Kasumi-1 (cell line): ENCODE measurements around the gene TMEM242.

Source experiments
- DNase-seq, 2 experiments: peaks; one replicate each; lab custom pipeline; 2025; lab: John Stamatoyannopoulos, UW

Gene TMEM242

GRCh38 chr6:157270308-157270707 lies 53.0 kb downstream of the TMEM242 start:
- DNase-seq: no peak

- DNase-seq: no peak
Observed at GRCh38 chr6:157269261-157269794, 54.0 kb downstream of the TMEM242 start.

DNA sequence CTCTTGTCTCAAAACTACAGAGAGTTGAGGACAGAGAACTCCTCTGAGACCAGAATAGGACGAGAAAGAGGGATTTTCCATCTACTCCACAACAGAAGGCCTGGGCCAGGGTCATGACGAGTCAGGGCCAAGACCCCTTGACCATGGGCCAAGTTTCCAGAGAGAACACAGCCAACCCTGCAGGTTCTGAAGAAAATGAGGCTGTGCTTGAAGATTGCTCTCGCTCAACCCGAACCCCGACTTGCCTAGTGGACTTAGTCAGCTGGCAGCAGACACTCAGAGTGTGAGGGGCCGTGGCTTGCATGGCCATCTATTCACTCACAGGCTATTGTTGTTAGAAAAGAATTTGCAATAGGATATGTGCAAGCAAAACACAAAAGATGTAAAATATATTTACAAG lies 54.5 kb downstream of the TMEM242 start:
- no peak for DNase-seq

GRCh38 chr6:157268396-157268795 lies 54.9 kb downstream of the TMEM242 start:
- no peak for DNase-seq

- DNase-seq: no peak
Observed at GRCh38 chr6:157267654-157268053, 55.7 kb downstream of the TMEM242 start.

- no peak for DNase-seq
Observed at GRCh38 chr6:157267109-157267611, 56.2 kb downstream of the TMEM242 start.

DNA sequence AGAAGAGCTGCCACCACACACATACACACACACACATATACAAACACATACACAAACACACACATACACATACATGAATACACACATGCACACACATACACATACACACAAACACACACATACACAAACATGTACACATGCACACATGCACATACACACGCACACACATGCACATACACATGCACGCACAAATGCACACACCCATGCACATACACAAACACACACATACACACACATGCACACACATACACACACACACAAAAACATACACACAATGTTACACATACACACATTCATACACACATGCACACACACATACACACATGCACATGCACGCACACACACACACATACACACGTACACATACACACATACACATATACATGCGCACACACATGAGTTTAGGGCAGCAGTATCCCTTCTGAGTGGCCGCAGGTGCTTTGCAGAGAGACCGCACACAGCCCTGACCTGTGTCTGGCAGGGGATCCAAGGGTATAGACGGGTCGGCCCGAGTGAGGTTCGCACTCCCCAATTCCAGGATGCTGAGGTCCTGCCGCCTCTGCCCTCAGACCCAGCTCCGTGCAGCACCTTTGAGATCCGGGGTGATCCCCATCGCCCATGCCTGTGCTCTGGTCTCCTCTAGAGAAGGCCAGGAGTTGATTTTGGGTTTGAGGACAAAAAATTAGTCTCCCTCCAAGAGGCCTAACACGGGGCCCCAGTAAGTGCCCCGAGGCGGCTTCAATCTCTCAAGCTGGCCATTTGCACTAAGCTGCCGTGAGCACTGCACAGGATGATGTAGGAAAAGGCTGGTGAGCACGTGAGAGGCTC lies 56.8 kb downstream of the TMEM242 start:
- DNase-seq: no peak

DNA sequence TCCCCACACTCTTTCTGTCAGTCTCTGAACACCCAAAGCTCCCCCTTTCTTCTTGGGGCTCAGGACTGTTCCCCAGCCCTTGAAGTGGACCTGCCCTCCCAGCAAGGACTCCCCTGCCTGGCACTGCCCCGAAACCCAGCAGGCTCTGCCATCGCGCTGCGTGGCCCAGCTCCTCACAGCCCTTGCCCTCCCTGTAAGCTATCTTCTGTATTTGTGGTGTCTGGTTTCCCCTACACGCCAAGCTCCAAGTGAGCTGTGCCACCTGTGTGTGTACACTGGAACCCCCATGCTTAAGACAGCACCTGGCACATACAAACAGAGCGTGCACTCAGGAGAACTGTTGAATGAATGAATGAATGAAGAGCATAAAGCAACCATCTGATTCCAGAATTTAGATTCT lies 57.7 kb downstream of the TMEM242 start:
- no peak for DNase-seq

- no peak for DNase-seq
Observed at GRCh38 chr6:157265186-157265585, 58.1 kb downstream of the TMEM242 start.

- DNase-seq: no peak
Observed at GRCh38 chr6:157264701-157265100, 58.6 kb downstream of the TMEM242 start.

DNA sequence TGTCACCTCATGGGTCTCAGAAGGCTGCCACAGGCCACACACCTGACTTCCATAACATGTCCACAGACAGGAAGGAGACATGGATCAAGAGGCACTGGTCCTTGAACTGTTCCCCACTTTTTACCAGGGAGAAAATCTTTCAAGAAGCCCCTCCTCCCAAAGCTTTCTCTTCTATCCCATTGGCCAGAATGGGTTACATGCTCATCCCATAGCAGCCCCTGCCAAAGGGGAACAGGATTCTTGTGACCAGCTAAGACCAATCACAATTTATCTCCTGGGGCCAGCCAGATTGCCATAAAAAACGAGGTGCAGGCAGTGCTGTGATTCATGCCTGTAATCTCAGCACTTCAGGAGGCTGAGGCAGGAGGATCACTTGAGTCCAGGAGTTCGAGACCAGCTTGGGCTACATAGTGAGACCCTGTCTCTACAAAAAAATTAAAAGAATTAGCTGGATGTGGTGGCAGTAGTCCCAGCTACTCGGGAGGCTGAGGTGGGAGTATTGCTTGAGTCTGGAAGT lies 59.4 kb downstream of the TMEM242 start:
- DNase-seq: no peak

DNA sequence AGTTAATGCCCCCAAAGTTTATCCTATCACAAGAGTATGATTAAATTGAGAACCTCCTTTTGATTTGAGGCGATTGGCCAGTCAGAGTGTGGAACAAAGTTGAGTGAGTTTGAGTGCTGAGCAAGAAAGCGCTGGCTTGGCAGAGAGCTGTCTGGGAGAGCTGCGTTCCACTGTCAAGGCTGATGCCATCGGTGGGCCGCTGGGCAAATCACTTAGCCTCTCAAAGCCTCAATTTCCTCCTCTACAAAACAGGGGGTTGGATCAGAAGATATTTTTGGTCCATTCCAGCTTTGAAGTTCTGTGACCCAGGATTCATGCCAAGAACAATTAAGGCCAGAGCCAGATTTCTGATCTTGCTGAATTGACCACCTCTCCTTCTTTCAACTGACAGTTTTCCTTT lies 60.2 kb downstream of the TMEM242 start:
- DNase-seq: no peak

DNA sequence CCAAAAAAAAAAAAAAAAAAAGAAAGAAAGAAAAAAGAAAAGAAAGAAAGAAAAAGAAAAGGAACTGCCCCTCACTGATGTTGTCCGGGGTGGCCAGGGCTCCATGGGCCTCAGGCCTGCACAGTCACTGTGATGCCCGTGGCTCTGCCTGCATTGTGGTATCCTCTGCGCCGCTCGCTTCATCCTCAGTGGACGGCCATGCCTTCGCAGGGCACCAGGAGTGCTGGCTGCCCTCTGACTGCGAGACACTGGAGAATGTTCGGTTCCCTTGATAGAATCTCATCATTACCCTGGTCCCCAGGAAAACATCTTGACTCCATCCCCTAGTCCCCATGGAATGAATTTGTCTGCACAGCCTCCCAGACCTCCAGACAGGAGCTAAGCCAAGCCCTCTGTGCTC lies 61.7 kb downstream of the TMEM242 start:
- no peak for DNase-seq

DNA sequence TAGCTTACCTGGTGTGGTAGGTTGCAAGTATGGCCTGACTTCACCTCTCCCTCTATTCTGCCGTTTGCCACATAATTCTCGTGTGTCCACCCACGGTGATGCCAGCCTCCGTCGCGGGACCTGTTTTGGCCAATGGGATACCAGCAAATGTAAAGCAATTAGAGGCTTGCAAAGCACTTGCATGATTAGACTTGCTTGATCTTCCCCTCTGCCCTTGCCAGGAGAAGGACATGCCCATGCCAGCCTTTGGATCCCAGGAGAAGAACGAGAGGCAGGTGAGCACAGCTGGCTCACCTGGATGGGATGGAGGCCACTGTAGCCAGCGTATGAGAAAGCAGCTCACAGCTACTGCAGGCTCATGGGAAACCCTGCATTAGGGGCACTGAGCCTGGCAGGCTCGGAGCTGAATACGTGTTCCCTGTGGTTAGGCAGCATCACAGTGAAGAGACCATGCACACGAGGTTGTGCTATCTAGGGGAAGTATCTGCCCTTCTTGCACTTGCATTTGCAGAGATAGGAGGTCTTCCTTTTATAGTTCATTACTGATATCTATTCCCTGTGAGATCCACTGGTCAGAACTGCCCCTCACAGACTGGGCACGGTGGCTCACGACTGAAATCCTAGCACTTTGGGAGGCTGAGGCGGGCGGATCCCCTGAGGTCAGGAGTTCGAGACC lies 62.4 kb downstream of the TMEM242 start:
- DNase-seq: no peak

DNA sequence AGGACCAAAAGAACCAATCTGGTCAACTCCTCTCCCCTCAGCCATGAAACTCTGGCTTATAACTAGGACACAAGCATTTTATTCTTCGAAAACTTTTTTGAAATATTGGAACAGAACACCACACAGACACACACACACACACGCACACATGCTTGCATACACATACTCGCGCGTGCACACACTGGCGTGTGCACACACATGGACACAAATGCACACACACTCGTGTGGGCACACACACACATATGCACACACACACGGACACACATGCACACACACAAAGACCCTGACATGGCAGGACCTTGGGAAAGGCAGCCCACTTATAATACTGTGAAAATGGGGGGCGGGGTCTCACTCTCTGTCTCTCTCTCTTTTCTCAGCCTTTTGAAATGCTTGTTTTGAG lies 63.9 kb downstream of the TMEM242 start:
- DNase-seq: no peak

DNA sequence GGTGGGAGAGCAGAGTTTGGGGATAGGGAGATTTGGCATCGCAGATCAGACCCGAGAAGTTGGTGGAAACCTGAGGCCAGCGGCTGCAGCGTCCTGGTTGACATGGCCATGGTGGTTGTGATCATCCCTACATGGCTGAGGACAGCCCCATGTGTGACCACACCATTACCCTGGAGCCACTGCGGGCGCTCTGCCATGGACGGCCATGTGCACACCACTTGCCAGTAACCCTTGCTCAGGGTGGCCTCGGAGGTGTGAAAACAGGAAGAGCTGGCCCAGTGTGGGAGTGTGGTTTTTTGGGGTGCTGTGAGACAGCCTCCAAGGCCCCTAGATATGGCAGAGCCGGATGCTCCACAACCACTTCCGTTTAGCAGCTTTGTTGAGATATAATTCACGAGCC lies 64.4 kb downstream of the TMEM242 start:
- DNase-seq: no peak

GRCh38 chr6:157255079-157255478 lies 68.2 kb downstream of the TMEM242 start:
- no peak for DNase-seq

DNA sequence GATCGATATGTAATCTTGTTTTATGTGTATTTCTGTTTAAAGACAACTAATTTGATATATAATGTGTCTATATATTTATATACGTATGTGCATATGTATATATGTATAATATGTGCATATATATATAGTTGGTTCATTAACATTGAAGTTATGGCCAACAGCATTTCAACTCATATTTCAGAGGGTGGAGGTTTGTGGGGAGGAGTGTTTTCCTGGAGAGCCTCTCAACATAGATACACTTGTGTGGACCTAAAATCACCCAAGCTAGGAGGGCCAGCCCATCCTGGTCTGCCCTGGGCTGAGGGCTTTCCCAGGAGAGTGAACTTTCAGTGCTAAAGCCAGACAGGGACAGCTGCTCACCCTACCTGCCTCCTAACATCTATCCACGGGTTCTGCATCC lies 68.8 kb downstream of the TMEM242 start:
- DNase-seq: no peak

DNA sequence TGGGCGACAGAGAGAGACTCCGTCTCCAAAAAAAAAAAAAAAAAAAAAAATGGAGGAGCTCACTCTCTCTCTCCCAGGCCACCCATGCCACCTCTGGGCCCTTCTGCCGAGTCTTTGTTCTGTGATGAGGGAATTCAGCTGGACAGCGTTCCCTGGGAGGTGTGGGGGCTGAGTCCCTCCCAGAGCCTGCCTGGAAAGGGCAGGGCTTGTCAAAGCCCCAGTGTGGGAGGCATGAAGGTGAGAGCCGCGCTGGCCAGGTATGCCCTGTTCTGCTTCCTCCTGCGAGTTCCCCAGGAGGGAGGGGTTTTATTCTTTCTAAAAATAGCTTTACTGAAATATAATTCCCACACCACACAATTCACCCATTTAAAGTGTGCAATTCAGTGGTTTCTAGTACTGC lies 69.6 kb downstream of the TMEM242 start:
- no peak for DNase-seq

- no peak for DNase-seq
Observed at GRCh38 chr6:157253017-157253416, 70.3 kb downstream of the TMEM242 start.

DNA sequence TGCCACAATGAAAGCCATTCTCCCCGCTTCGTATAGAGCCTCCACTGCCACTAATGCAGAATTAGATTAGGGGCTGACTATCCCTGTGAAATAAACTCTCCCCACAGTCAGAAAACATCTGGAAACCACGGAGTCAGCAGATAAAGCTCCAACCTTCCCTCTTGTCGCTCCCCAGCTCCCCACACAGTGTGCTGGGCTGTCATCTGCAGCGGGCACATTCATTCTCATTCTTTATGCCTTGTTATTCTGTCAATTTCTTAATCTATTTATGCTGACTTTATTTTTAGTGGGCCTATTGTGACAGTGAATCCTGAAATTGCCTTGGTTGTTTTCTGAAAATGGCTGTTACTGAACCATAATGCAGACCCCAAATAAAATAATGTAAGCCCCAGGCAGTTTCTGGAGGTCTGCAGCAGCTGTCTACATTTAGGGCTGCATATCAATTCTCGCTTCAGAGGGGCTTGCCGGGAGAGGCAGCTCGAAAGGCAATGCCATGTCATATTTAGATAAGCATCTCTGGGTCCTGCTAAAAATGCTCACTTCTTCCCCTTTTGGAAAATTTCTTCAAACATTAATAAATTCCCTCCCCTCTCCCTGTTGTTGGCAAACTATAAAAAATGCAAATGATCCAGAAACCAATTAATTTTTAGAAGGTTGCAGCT lies 71.6 kb downstream of the TMEM242 start:
- no peak for DNase-seq

- no peak for DNase-seq
Observed at GRCh38 chr6:157249826-157250225, 73.5 kb downstream of the TMEM242 start.
